Suprapubic skin (tissue), 3 donors: ENCODE data around the gene KCNAB2.

Experiments used
- CTCF ChIP-seq, 2 donors: fragments of 200-600 bp in 1 of 2; fragments of 450-650 bp in 1 of 2; sonication (generic) in 1 of 2; IDR thresholded peaks; one replicate each; pipeline ENCODE4 v1.5.1; 2016 to 2019; ENCODE audit warnings: antibody characterized with exemption in 2 of 2, mild to moderate bottlenecking in 1 of 2, moderate library complexity in 1 of 2
- EP300 ChIP-seq: sonication (generic); formaldehyde crosslinking; IDR thresholded peaks from one replicate; pipeline ENCODE4 v1.6.1; 2017; ENCODE audit warnings: antibody characterized with exemption
- POLR2A ChIP-seq, 2 donors: fragments of 450-650 bp; IDR thresholded peaks; one replicate each; pipeline ENCODE4 v1.6.1; 2017; ENCODE audit warnings: antibody characterized with exemption in 2 of 2, mild to moderate bottlenecking in 2 of 2, moderate library complexity in 2 of 2

GRCh38 chr1:6117624-6118023 lies 71.9 kb downstream of the KCNAB2 start:
- TF ChIP-seq CTCF (IDR thresholded peaks at IDR 0.05): no peak
- no peak for TF ChIP-seq POLR2A (IDR thresholded peaks at IDR 0.05)
- TF ChIP-seq EP300: no peak
